HPDE6-E6E7 (cell line): ENCODE measurements around the gene SHISAL2B.
"Not testable (repeated sequence)": the region's sequence is repeated elsewhere in the genome, so short reads cannot be mapped to it uniquely, and the experiment has no call there.

Experiments used
- DNase-seq: peaks from one replicate; pipeline ENCODE4 v3.0.0; 2011; ENCODE audit warnings: missing footprints; ENCODE audit errors: extremely low spot score

SHISAL2B gene

GRCh38 chr5:64700765-64701164, 10.5 kb downstream of the SHISAL2B start:
- DNase-seq = no peak

GRCh38 chr5:64706074-64706473, 15.8 kb downstream of the SHISAL2B start:
- DNase-seq = not testable (repeated sequence)

GRCh38 chr5:64707191-64707590, 16.9 kb downstream of the SHISAL2B start:
- no peak for DNase-seq

GRCh38 chr5:64714495-64714894, 24.2 kb downstream of the SHISAL2B start:
- DNase-seq = not testable (repeated sequence)

GRCh38 chr5:64722588-64722987, 32.3 kb downstream of the SHISAL2B start:
- no peak for DNase-seq

- DNase-seq = no peak
Measured at GRCh38 chr5:64727150-64727549, 36.8 kb downstream of the SHISAL2B start.

- DNase-seq = no peak
Measured at GRCh38 chr5:64742411-64742810, 52.1 kb downstream of the SHISAL2B start.

GRCh38 chr5:64742821-64743220, 52.5 kb downstream of the SHISAL2B start:
- DNase-seq = no peak

GRCh38 chr5:64744914-64745313, 54.6 kb downstream of the SHISAL2B start:
- DNase-seq = no peak

- DNase-seq = no peak
Measured at GRCh38 chr5:64746446-64746845, 56.1 kb downstream of the SHISAL2B start.

GRCh38 chr5:64749385-64749784, 59.1 kb downstream of the SHISAL2B start:
- DNase-seq = no peak

GRCh38 chr5:64754066-64754465, 63.8 kb downstream of the SHISAL2B start:
- no peak for DNase-seq

- DNase-seq = no peak
Measured at GRCh38 chr5:64758901-64759300, 68.6 kb downstream of the SHISAL2B start.

- no peak for DNase-seq
Measured at GRCh38 chr5:64759960-64760660, 69.8 kb downstream of the SHISAL2B start.

GRCh38 chr5:64763948-64764503, 73.7 kb downstream of the SHISAL2B start:
- DNase-seq = no peak

- peak; percentile 79 for DNase-seq
Measured at GRCh38 chr5:64765804-64766504, 75.7 kb downstream of the SHISAL2B start.

GRCh38 chr5:64766941-64767340, 76.6 kb downstream of the SHISAL2B start:
- no peak for DNase-seq
